Adipose tissue (tissue), 3 donors: ENCODE data around the gene KRTAP1-4. TPM values are rescaled to one million over a fixed set of nuclear protein-coding genes. Genes with fewer than 3 reads are reported as not detected.

Experiments
- H3K27ac ChIP-seq: one replicate; pipeline ENCODE4 v1.5.1; 2013; ENCODE audit warnings: low read depth, low read length
- WGBS, 3 donors: extraction: QIAGEN DNeasy Blood & Tissue Kit; methylation state at CpG; one replicate each; pipeline ENCODE4 v1.1.7; 2013; 5-methylcytosine and 5-hydroxymethylcytosine counted together
- polyA plus RNA-seq, 3 donors: library from polyadenylated mRNA; stranded (reverse); fragments of 200-250 nt; gene quantifications; one replicate each; pipeline ENCODE4 v1.2.3, GENCODE V29; 2013
- donor health status: healthy with polysubstance abuse.
- donor health status: Bipolar disorder and iron deficiency.
- donor health status: healthy.

Gene KRTAP1-4
- polyA plus RNA-seq, 3 donors: not detected

DNA sequence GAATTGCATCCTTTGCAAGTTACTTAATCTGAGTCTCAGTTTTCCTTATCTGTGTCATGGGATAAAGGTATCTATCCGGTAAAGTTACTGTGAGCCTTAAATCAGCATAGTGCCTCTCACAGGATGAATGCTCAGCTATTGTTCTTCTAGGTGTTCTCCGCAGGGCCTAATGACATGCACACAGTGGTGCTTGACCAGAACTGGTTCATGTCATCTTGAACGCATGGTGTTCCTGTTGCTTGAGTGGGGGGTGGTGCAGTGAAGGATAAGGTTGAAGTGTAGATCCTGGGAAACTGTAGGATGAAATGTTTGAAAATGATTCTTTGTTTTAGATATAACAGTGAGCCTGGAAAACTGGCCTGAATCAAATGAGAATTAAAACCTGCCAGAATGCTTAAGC, 49.9 kb downstream of the KRTAP1-4 start:
- no peak overlapping the region for H3K27ac ChIP-seq
- 87 to 91% (median 91%) methylated on average over 3 of the region's 3 CpGs for WGBS, 3 donors

Other genes with a start within 250 kb of the KRTAP1-4 start
- 1 to 10 TPM in 1 of 3 donors, under 1 TPM in 1, not detected in 1; 0.15 to 2.9 TPM for gene KRT27, start 247.6 kb downstream of the KRTAP1-4 start, polyA plus RNA-seq
- not detected for gene KRT28, start 230.2 kb downstream of the KRTAP1-4 start, polyA plus RNA-seq
- 10 to 100 TPM; 18.1 to 46.3 (median 35.0) TPM for gene KRT10, start 207.6 kb downstream of the KRTAP1-4 start, polyA plus RNA-seq
- gene KRT12, start 163.0 kb downstream of the KRTAP1-4 start, polyA plus RNA-seq: not detected
- gene KRT20, start 145.0 kb downstream of the KRTAP1-4 start, polyA plus RNA-seq: 1 to 10 TPM in 1 of 3 donors, under 1 TPM in 2; 0.03 to 6.9 (median 0.22) TPM
- 1 to 10 TPM in 1 of 3 donors, under 1 TPM in 2; 0.61 to 1.8 (median 0.89) TPM for gene KRT23, start 92.5 kb downstream of the KRTAP1-4 start, polyA plus RNA-seq
- under 1 TPM in 1 of 3 donors, not detected in 2; 0.06 TPM for gene KRT39, start 63.2 kb downstream of the KRTAP1-4 start, polyA plus RNA-seq
- under 1 TPM in 1 of 3 donors, not detected in 2; 0.15 TPM for gene KRT40, start 45.9 kb downstream of the KRTAP1-4 start, polyA plus RNA-seq
- not detected for gene KRTAP3-3, start 36.0 kb downstream of the KRTAP1-4 start, polyA plus RNA-seq
- not detected for gene KRTAP3-2, start 30.3 kb downstream of the KRTAP1-4 start, polyA plus RNA-seq
- gene KRTAP3-1, start 21.1 kb downstream of the KRTAP1-4 start, polyA plus RNA-seq: not detected
- gene KRTAP1-5, start 3.0 kb downstream of the KRTAP1-4 start, polyA plus RNA-seq: under 1 TPM in 1 of 3 donors, not detected in 2; 0.07 TPM
- not detected for gene KRTAP1-3, start 4.7 kb upstream of the KRTAP1-4 start, polyA plus RNA-seq
- not detected for gene KRTAP1-1, start 11.3 kb upstream of the KRTAP1-4 start, polyA plus RNA-seq
- not detected for gene KRTAP2-1, start 17.1 kb upstream of the KRTAP1-4 start, polyA plus RNA-seq
- not detected for gene KRTAP2-2, start 25.0 kb upstream of the KRTAP1-4 start, polyA plus RNA-seq
- gene KRTAP2-3, start 29.9 kb upstream of the KRTAP1-4 start, polyA plus RNA-seq: not detected
- not detected for gene KRTAP2-4, start 35.7 kb upstream of the KRTAP1-4 start, polyA plus RNA-seq
- gene KRTAP4-7, start 54.0 kb upstream of the KRTAP1-4 start, polyA plus RNA-seq: not detected
- not detected for gene KRTAP4-8, start 67.9 kb upstream of the KRTAP1-4 start, polyA plus RNA-seq
- gene KRTAP4-16, start 72.0 kb upstream of the KRTAP1-4 start, polyA plus RNA-seq: not detected
- not detected for gene KRTAP4-9, start 75.2 kb upstream of the KRTAP1-4 start, polyA plus RNA-seq
- gene KRTAP4-11, start 88.2 kb upstream of the KRTAP1-4 start, polyA plus RNA-seq: not detected
- not detected for gene KRTAP4-12, start 94.0 kb upstream of the KRTAP1-4 start, polyA plus RNA-seq
- not detected for gene KRTAP4-6, start 110.3 kb upstream of the KRTAP1-4 start, polyA plus RNA-seq
- not detected for gene KRTAP4-5, start 119.6 kb upstream of the KRTAP1-4 start, polyA plus RNA-seq
- not detected for gene KRTAP4-4, start 130.6 kb upstream of the KRTAP1-4 start, polyA plus RNA-seq
- gene KRTAP4-3, start 138.0 kb upstream of the KRTAP1-4 start, polyA plus RNA-seq: not detected
- gene KRTAP4-2, start 148.0 kb upstream of the KRTAP1-4 start, polyA plus RNA-seq: not detected
- not detected for gene KRTAP4-1, start 154.7 kb upstream of the KRTAP1-4 start, polyA plus RNA-seq
- not detected for gene KRTAP9-1, start 159.7 kb upstream of the KRTAP1-4 start, polyA plus RNA-seq
- not detected for gene KRTAP9-2, start 196.5 kb upstream of the KRTAP1-4 start, polyA plus RNA-seq
- not detected for gene KRTAP9-3, start 202.3 kb upstream of the KRTAP1-4 start, polyA plus RNA-seq
- gene KRTAP9-8, start 207.8 kb upstream of the KRTAP1-4 start, polyA plus RNA-seq: not detected
- gene KRTAP9-4, start 219.5 kb upstream of the KRTAP1-4 start, polyA plus RNA-seq: not detected
- gene KRTAP9-9, start 225.2 kb upstream of the KRTAP1-4 start, polyA plus RNA-seq: not detected
- gene KRTAP9-6, start 235.2 kb upstream of the KRTAP1-4 start, polyA plus RNA-seq: not detected
- not detected for gene KRTAP9-7, start 245.5 kb upstream of the KRTAP1-4 start, polyA plus RNA-seq